ENCODE data around the gene MRPL39. TPM values are rescaled to one million over a fixed set of nuclear protein-coding genes. Genes with fewer than 3 reads are reported as not detected.

The MRPL39 gene
- total and polyA plus RNA-seq, 11 donors: 37.6 to 93.6 (median 50.3) TPM

- intact Hi-C loops (cut with DNase I): loop anchor here in 3 of 10 donors (5.0 to 10.0 kb wide), 3 partner anchors 48 to 126 kb away; no protein-coding TSS in a partner anchor
- 90 to 95% (median 95%) methylated on average over 11 of the region's 11 CpGs for WGBS, 4 donors
- ATAC-seq (no peak), DNase-seq (no peak)
- H3K27ac ChIP-seq: no peak overlapping the region
- no peaks in the 10 kb centered on the region for H3K27me3 ChIP-seq
- TF ChIP-seq POLR2A (IDR thresholded peaks at IDR 0.05) (no peak), CTCF (IDR thresholded peaks at IDR 0.05) (no peak)
- peaks cover 0 to 5% (median 0%) of the 10 kb centered on the region in 12 donors for H3K9me3 ChIP-seq
- no peaks in the 10 kb centered on the region for H3K36me3 ChIP-seq
- H3K4me1 ChIP-seq: no peaks in the 10 kb centered on the region
- H3K4me3 ChIP-seq: no peak overlapping the region
These were observed 56.7 kb downstream of the MRPL39 start for GRCh38 chr21:25550352-25551120.

- Histone ChIP-seq H3K27ac (no peak overlapping the region), H3K4me3 (no peak overlapping the region), H3K27me3 (no peaks in the 10 kb centered on the region), H3K36me3 (no peaks in the 10 kb centered on the region), H3K4me1 (no peaks in the 10 kb centered on the region), H3K9me3 (peaks cover 0 to 31% (median 14%) of the 10 kb centered on the region in 12 donors)
- ATAC-seq (no peak), DNase-seq (no peak)
- TF ChIP-seq CTCF (IDR thresholded peaks at IDR 0.05): no peak
- TF ChIP-seq POLR2A (IDR thresholded peaks at IDR 0.05): no peak
- WGBS, 4 donors: 76 to 84% (median 81%) methylated on average over 2 of the region's 2 CpGs
- intact Hi-C loops (cut with DNase I): no loop called here
These were observed 66.2 kb downstream of the MRPL39 start for GRCh38 chr21:25541042-25541441.

- intact Hi-C loops (cut with DNase I): no loop called here
These were observed 67.7 kb downstream of the MRPL39 start for GRCh38 chr21:25539606-25540005.

More at GRCh38 chr21:25539606-25540005, 67.7 kb downstream of the MRPL39 start:
- Histone ChIP-seq H3K27ac (no peak overlapping the region), H3K27me3 (no peaks in the 10 kb centered on the region), H3K4me3 (no peak overlapping the region), H3K36me3 (no peaks in the 10 kb centered on the region), H3K4me1 (no peaks in the 10 kb centered on the region), H3K9me3 (peaks cover 0 to 31% (median 14%) of the 10 kb centered on the region in 12 donors)
- TF ChIP-seq POLR2A (IDR thresholded peaks at IDR 0.05): no peak
- no peak for TF ChIP-seq CTCF (IDR thresholded peaks at IDR 0.05)
- ATAC-seq (no peak), DNase-seq (no peak)
- 71 to 100% (median 91%) methylated on average over 1 to 3 of the region's 3 CpGs for WGBS, 4 donors
